ENCODE data around the gene KCNJ6. TPM values are rescaled to one million over a fixed set of nuclear protein-coding genes. Genes with fewer than 3 reads are reported as not detected.

Gene KCNJ6
- polyA plus RNA-seq, 1 of the 3 experiments (the other 2 are of a cell fraction): not detected

GRCh38 chr21:37684115-37684493, 232.2 kb downstream of the KCNJ6 start:
- Histone ChIP-seq H3K36me3 (replicated peaks in 1 of 2; ENCODE audit: control insufficient read depth in 1 of 2, insufficient read depth in 2 of 2, low read length in 1 of 2) (no peaks in the 10 kb centered on the region), H2AFZ (ENCODE audit: low read depth) (no peak overlapping the region), H3K27ac (ENCODE audit: low read depth in 2 of 2, low read length in 1 of 2) (no peak overlapping the region), H3K9me2 (no peaks in the 10 kb centered on the region), H4K20me1 (ENCODE audit: insufficient read depth) (no peaks in the 10 kb centered on the region), H3K4me1 (ENCODE audit: control insufficient read depth in 1 of 2, insufficient read depth in 2 of 2, low read depth in 1 of 2, low read length in 1 of 2) (no peaks in the 10 kb centered on the region; a peak in 1 of 4 replicates), H3K9ac (no peak overlapping the region), H3K4me3 (ENCODE audit: low read depth in 2 of 2, low read length in 1 of 2) (no peak overlapping the region), H3K4me2 (no peak overlapping the region), H3K9me3 (no peaks in the 10 kb centered on the region), H3K79me2 (ENCODE audit: insufficient read depth) (no peaks in the 10 kb centered on the region), H3K27me3 (ENCODE audit: insufficient read depth) (no peaks in the 10 kb centered on the region), H3F3A (replicated peaks; ENCODE audit: insufficient read depth) (no peaks in the 10 kb centered on the region)
- DNase-seq: no peak
- no peak for TF ChIP-seq EP300 (IDR thresholded peaks at IDR 0.05; ENCODE audit: borderline replicate concordance in 1 of 2, low read depth in 1 of 2, low read length in 1 of 2)
- no peak for TF ChIP-seq FOSL2 (IDR thresholded peaks at IDR 0.05; ENCODE audit: borderline replicate concordance, low read depth)
- 49% methylated on average over 5 of the region's 5 CpGs for WGBS (ENCODE audit: low lambda C conversion rate)
- ChIA-PET CTCF (interaction anchor here (2.2 kb wide), 1 partner anchor 10 kb away, joined by 11 read pairs; no protein-coding TSS in a partner anchor), POLR2A (no interaction called here)

- Histone ChIP-seq H2AFZ (ENCODE audit: low read depth) (no peak overlapping the region), H3K9ac (no peak overlapping the region), H3K27me3 (ENCODE audit: insufficient read depth) (no peaks in the 10 kb centered on the region), H3K9me3 (no peaks in the 10 kb centered on the region), H3K79me2 (ENCODE audit: insufficient read depth) (no peaks in the 10 kb centered on the region), H3F3A (replicated peaks; ENCODE audit: insufficient read depth) (no peaks in the 10 kb centered on the region), H3K4me3 (ENCODE audit: low read depth in 2 of 2, low read length in 1 of 2) (no peak overlapping the region), H3K9me2 (no peaks in the 10 kb centered on the region), H3K4me1 (ENCODE audit: control insufficient read depth in 1 of 2, insufficient read depth in 2 of 2, low read depth in 1 of 2, low read length in 1 of 2) (no peaks in the 10 kb centered on the region; a peak in 1 of 4 replicates), H3K36me3 (replicated peaks in 1 of 2; ENCODE audit: control insufficient read depth in 1 of 2, insufficient read depth in 2 of 2, low read length in 1 of 2) (no peaks in the 10 kb centered on the region), H3K27ac (ENCODE audit: low read depth in 2 of 2, low read length in 1 of 2) (no peak overlapping the region), H4K20me1 (ENCODE audit: insufficient read depth) (no peaks in the 10 kb centered on the region), H3K4me2 (no peak overlapping the region)
- TF ChIP-seq TEAD4 (IDR thresholded peaks at IDR 0.05; ENCODE audit: borderline replicate concordance, insufficient read depth) (no peak), CHD2 (IDR thresholded peaks at IDR 0.05; ENCODE audit: low read length, partially characterized antibody) (no peak)
- TF ChIP-seq, protein P1, sequence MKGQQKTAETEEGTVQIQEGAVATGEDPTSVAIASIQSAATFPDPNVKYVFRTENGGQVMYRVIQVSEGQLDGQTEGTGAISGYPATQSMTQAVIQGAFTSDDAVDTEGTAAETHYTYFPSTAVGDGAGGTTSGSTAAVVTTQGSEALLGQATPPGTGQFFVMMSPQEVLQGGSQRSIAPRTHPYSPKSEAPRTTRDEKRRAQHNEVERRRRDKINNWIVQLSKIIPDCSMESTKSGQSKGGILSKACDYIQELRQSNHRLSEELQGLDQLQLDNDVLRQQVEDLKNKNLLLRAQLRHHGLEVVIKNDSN (IDR thresholded peaks at IDR 0.05; ENCODE audit: borderline replicate concordance, low read depth): no peak
- DNase-seq: no peak
- 22% methylated on average over 8 of the region's 8 CpGs for WGBS (ENCODE audit: low lambda C conversion rate)
- ChIA-PET CTCF (interaction anchor here (2.2 kb wide), 1 partner anchor 9 kb away, joined by 11 read pairs; no protein-coding TSS in a partner anchor), POLR2A (no interaction called here)
Measured at GRCh38 chr21:37683396-37684114, 232.7 kb downstream of the KCNJ6 start.

GRCh38 chr21:37682966-37683365, 233.3 kb downstream of the KCNJ6 start:
- no peaks in the 10 kb centered on the region for H3K9me2 ChIP-seq
- H4K20me1 ChIP-seq (ENCODE audit: insufficient read depth): no peaks in the 10 kb centered on the region
- H3F3A ChIP-seq (replicated peaks; ENCODE audit: insufficient read depth): no peaks in the 10 kb centered on the region
- H3K4me3 ChIP-seq (ENCODE audit: low read depth in 2 of 2, low read length in 1 of 2): no peak overlapping the region
- no peak overlapping the region for H3K9ac ChIP-seq
- H3K27me3 ChIP-seq (ENCODE audit: insufficient read depth): no peaks in the 10 kb centered on the region
- DNase-seq: no peak
- H3K9me3 ChIP-seq: no peaks in the 10 kb centered on the region
- H3K4me1 ChIP-seq (ENCODE audit: control insufficient read depth in 1 of 2, insufficient read depth in 2 of 2, low read depth in 1 of 2, low read length in 1 of 2): no peaks in the 10 kb centered on the region
- H3K4me2 ChIP-seq: no peak overlapping the region
- H3K27ac ChIP-seq (ENCODE audit: low read depth in 2 of 2, low read length in 1 of 2): no peak overlapping the region
- no peaks in the 10 kb centered on the region for H3K36me3 ChIP-seq (replicated peaks in 1 of 2; ENCODE audit: control insufficient read depth in 1 of 2, insufficient read depth in 2 of 2, low read length in 1 of 2)
- CTCF ChIA-PET: interaction anchor here (2.2 kb wide), 1 partner anchor 8 kb away, joined by 11 read pairs; no protein-coding TSS in a partner anchor
- H3K79me2 ChIP-seq (ENCODE audit: insufficient read depth): no peaks in the 10 kb centered on the region
- POLR2A ChIA-PET: no interaction called here
- H2AFZ ChIP-seq (ENCODE audit: low read depth): no peak overlapping the region
- WGBS (ENCODE audit: low lambda C conversion rate): 60% methylated on average over 3 of the region's 6 CpGs
- TF ChIP-seq, protein P2, sequence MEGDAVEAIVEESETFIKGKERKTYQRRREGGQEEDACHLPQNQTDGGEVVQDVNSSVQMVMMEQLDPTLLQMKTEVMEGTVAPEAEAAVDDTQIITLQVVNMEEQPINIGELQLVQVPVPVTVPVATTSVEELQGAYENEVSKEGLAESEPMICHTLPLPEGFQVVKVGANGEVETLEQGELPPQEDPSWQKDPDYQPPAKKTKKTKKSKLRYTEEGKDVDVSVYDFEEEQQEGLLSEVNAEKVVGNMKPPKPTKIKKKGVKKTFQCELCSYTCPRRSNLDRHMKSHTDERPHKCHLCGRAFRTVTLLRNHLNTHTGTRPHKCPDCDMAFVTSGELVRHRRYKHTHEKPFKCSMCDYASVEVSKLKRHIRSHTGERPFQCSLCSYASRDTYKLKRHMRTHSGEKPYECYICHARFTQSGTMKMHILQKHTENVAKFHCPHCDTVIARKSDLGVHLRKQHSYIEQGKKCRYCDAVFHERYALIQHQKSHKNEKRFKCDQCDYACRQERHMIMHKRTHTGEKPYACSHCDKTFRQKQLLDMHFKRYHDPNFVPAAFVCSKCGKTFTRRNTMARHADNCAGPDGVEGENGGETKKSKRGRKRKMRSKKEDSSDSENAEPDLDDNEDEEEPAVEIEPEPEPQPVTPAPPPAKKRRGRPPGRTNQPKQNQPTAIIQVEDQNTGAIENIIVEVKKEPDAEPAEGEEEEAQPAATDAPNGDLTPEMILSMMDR (IDR thresholded peaks at IDR 0.05): no peak
- TF ChIP-seq SIN3A (IDR thresholded peaks at IDR 0.05; ENCODE audit: borderline replicate concordance, low read depth, low read length) (no peak), FOXJ3 (CRISPR knock-in tag; IDR thresholded peaks at IDR 0.05) (no peak), FOXM1 (IDR thresholded peaks at IDR 0.05; ENCODE audit: low read depth) (no peak), GATA2 (CRISPR knock-in tag; IDR thresholded peaks at IDR 0.05) (no peak), POLR2AphosphoS5 (IDR thresholded peaks at IDR 0.05; ENCODE audit: low read depth, low read length) (no peak), JUND (IDR thresholded peaks at IDR 0.05) (no peak), PBX3 (IDR thresholded peaks at IDR 0.05) (no peak), EP300 (IDR thresholded peaks at IDR 0.05; ENCODE audit: borderline replicate concordance in 1 of 2, low read depth in 1 of 2, low read length in 1 of 2) (no peak)
- TF ChIP-seq, protein P3, sequence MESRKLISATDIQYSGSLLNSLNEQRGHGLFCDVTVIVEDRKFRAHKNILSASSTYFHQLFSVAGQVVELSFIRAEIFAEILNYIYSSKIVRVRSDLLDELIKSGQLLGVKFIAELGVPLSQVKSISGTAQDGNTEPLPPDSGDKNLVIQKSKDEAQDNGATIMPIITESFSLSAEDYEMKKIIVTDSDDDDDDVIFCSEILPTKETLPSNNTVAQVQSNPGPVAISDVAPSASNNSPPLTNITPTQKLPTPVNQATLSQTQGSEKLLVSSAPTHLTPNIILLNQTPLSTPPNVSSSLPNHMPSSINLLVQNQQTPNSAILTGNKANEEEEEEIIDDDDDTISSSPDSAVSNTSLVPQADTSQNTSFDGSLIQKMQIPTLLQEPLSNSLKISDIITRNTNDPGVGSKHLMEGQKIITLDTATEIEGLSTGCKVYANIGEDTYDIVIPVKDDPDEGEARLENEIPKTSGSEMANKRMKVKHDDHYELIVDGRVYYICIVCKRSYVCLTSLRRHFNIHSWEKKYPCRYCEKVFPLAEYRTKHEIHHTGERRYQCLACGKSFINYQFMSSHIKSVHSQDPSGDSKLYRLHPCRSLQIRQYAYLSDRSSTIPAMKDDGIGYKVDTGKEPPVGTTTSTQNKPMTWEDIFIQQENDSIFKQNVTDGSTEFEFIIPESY (IDR thresholded peaks at IDR 0.05; ENCODE audit: borderline replicate concordance, low read depth): no peak
- TF ChIP-seq, protein P1 (IDR thresholded peaks at IDR 0.05; ENCODE audit: borderline replicate concordance, low read depth): no peak
